A673 (cell line): Measurements from ENCODE around the gene C3orf70. TPM values are rescaled to one million over a fixed set of nuclear protein-coding genes. Genes with fewer than 3 reads are reported as not detected.

Source experiments
- BruUV-seq: library from RNA; stranded (reverse); fragments of 400-500 nt; replicated peaks from 2 replicates; lab custom pipeline; 2021; lab: Mats Ljungman, UMichigan
- CTCF ChIA-PET: fragments of 300-600 bp; sonication (Branson Sonifier 250); formaldehyde crosslinking; loops from one replicate; lab custom pipeline; 2022; ENCODE audit warnings: antibody characterized with exemption; lab: Charles Lee
- POLR2A ChIA-PET: fragments of 300-600 bp; sonication (Branson Sonifier 250); formaldehyde crosslinking; loops from one replicate; lab custom pipeline; 2022; ENCODE audit warnings: antibody characterized with exemption; ENCODE audit not compliant: low non-redundant PET; lab: Charles Lee
- DNase-seq: peaks from one replicate; pipeline ENCODE4 v3.0.0-alpha.2; 2015; ENCODE audit warnings: low spot score
- H3K27ac ChIP-seq: fragments of 200-600 bp; sonication (generic); 2 replicates; pipeline ENCODE4 v1.5.1; 2016; ENCODE audit warnings: mixed run types, low read depth, mild to moderate bottlenecking, mixed read lengths, antibody characterized with exemption, low read length; ENCODE audit not compliant: poor library complexity, severe bottlenecking
- H3K27me3 ChIP-seq: fragments of 200-600 bp; sonication (generic); replicated peaks from 2 replicates; pipeline ENCODE4 v1.6.1; 2017; ENCODE audit warnings: mixed run types, low read depth, mild to moderate bottlenecking, mixed read lengths, antibody characterized with exemption, low read length; ENCODE audit not compliant: insufficient read depth, poor library complexity
- H3K36me3 ChIP-seq: fragments of 200-600 bp; sonication (generic); 2 replicates; pipeline ENCODE4 v1.6.1; 2016; ENCODE audit warnings: mixed run types, mild to moderate bottlenecking, mixed read lengths, antibody characterized with exemption, low read length; ENCODE audit not compliant: insufficient read depth, poor library complexity, severe bottlenecking
- H3K4me1 ChIP-seq: fragments of 200-600 bp; sonication (generic); 2 replicates; pipeline ENCODE4 v1.6.1; 2017; ENCODE audit warnings: mixed run types, mild to moderate bottlenecking, mixed read lengths, antibody characterized with exemption, low read length; ENCODE audit not compliant: insufficient read depth, poor library complexity, severe bottlenecking
- H3K4me3 ChIP-seq: fragments of 200-600 bp; sonication (generic); 2 replicates; pipeline ENCODE4 v1.5.1; 2016; ENCODE audit warnings: low read depth, mixed run types, mild to moderate bottlenecking, mixed read lengths, low read length; ENCODE audit not compliant: poor library complexity, severe bottlenecking
- H3K9me3 ChIP-seq: fragments of 200-600 bp; sonication (generic); 2 replicates; pipeline ENCODE4 v1.6.1; 2016; ENCODE audit warnings: mixed run types, low read depth, mild to moderate bottlenecking, mixed read lengths, antibody characterized with exemption, low read length; ENCODE audit not compliant: poor library complexity, severe bottlenecking
- CTCF ChIP-seq: fragments of 300-800, 200-600 bp; sonication (generic); conservative IDR thresholded peaks from 2 replicates; pipeline ENCODE4 v1.5.1; 2017; ENCODE audit warnings: low read depth, mild to moderate bottlenecking, antibody characterized with exemption, low read length, moderate library complexity, mixed read lengths
- EZH2 ChIP-seq: fragments of 200-600 bp; sonication (generic); IDR thresholded peaks from 2 replicates; pipeline ENCODE4 v1.6.1; 2017; ENCODE audit warnings: borderline replicate concordance, low read depth, mild to moderate bottlenecking, mixed read lengths, antibody characterized with exemption, low read length; ENCODE audit not compliant: poor library complexity, severe bottlenecking
- intact Hi-C: fragments of 100-400 bp; cut with micrococcal nuclease; formaldehyde crosslinking; loops from one replicate; pipeline ENCODE4 v1.10.0; 2022; ENCODE audit not compliant: unreplicated experiment
- total RNA-seq: library from RNA; stranded (reverse); gene quantifications from 2 replicates; pipeline ENCODE4 v1.2.3, GENCODE V29; 2021

Gene C3orf70
- total RNA-seq, 1 experiment from 2014 or later, result 0.26 TPM

DNA sequence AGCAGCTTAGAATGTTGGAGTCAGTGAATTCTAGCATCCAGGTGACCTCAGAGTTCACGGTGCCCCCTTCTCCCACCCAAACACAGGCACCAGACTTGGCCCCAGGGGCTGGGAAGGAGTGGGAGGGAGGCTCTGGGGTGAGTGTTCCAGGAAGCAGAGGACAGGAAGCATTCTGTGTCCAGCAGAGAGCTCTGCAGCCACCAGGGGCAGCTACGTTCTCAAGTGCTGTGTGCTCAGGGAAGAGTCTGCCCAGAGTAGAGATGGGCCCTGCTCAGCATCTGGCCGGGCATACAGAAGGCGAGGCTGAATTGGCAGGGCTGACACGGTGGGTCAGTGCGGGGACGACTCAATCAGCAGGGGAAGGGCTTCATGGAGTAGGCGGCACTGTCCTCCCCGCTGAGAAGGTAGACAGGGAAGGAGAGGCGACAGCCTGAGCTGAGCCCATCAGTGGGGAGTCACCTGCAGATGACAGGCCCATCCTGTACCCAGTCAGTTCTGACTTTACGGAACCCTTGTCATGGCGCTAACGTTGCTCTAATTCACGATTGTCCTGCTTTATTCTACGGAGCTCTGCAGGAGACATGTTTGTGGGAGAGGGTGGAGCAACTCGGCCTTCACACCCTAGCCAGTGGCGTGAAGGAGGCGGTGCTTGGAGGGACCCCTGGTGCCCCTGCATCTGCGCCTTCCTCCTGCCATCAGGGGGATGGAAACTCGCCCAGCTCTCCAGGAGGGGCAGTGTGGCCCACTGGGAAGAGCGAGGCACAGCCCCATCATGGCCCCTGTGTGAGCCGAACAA lies 82.2 kb downstream of the C3orf70 start:
- Histone ChIP-seq H3K36me3 (no peaks in the 10 kb centered on the region), H3K4me3 (no peak overlapping the region), H3K9me3 (no peaks in the 10 kb centered on the region), H3K27ac (no peak overlapping the region), H3K27me3 (no peaks in the 10 kb centered on the region), H3K4me1 (no peaks in the 10 kb centered on the region)
- ChIA-PET CTCF (no interaction called here), POLR2A (no interaction called here)
- TF ChIP-seq EZH2 (no peak), CTCF (no peak)
- intact Hi-C loops, result no loop called here
- peak; percentile 12 for DNase-seq
- no TSS peak for BruUV-seq

DNA sequence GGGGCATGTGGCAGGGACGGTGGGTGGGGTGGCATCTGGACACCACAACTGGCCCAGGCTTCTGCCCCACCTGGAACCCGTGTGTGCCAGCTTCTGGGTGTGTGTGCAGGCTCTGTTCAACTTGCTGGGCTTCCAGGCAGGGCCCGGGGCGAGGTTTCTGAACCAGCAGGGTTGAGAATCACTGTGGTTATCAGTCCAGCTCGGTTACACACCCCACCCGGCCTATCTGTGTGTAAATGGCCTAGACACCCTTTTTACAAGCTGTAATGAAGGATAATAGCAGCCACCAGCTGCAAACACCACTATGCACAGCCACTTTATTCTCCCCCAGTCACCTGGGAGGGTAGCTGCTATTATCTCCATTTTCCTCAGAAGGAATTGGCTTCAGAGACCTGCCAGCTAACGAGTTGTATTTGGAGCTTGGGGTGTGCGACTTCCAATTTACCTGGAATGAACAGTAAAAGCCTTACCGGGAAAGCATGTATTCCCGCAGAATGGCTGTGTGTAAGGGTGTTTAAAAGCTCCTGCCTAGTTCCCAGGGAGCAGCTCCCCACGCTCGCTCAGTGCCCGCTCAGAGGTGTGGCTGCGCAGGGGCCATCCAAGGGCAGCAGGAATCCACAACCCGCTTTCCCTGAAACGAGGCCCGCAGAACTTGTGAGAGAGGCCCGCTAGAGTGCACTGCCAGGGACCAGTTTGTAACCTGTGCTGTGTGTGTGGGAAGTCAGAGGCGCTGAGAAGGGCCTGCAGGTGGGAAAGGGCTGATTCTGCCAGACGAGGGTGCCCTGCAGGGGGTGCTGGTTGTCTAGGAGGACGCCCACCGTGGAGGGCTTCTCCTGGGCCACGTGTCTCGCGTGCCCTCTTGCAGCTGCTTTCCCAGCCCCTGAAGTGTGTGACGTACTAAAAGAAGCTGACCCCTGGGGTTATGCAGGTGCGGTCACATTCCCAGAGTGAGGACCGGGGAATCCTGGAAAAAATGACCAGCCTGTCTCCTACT lies 83.5 kb downstream of the C3orf70 start:
- no peak overlapping the region for H3K27ac ChIP-seq
- H3K27me3 ChIP-seq, result no peaks in the 10 kb centered on the region
- POLR2A ChIA-PET, result no interaction called here
- intact Hi-C loops, result no loop called here
- H3K4me3 ChIP-seq, result no peak overlapping the region
- no peaks in the 10 kb centered on the region for H3K36me3 ChIP-seq
- CTCF ChIA-PET, result interaction anchor here (0.6 kb wide), 1 partner anchor 146 kb away, joined by 4 read pairs; no protein-coding TSS in a partner anchor
- no TSS peak for BruUV-seq
- DNase-seq, result no peak
- TF ChIP-seq EZH2 (no peak), CTCF (peak; percentile 29; the same call in 1 of the 2 replicates)
- no peaks in the 10 kb centered on the region for H3K4me1 ChIP-seq
- H3K9me3 ChIP-seq, result no peaks in the 10 kb centered on the region

DNA sequence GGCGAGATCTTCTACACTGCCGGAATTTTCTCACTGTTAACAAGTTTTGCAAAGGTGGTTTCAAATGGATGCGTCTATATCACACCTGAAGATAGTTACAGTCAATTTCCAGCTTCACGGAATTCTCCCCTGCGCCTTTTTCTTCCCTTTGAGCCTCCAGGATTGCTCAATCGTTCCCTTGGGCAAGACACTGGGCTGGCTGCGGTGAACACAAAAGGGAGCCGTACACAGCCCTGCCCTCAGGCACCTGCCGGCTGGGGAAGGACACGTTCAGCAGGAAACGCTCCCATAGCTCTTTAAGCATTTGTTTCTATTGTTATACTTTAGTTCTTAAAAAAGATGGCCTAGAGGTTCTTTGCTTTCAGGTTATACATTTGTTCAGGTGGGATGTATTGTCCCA lies 85.7 kb downstream of the C3orf70 start:
- DNase-seq, result no peak
- H3K27ac ChIP-seq, result no peak overlapping the region
- no peaks in the 10 kb centered on the region for H3K4me1 ChIP-seq
- H3K36me3 ChIP-seq, result no peaks in the 10 kb centered on the region
- POLR2A ChIA-PET, result no interaction called here
- no peak overlapping the region for H3K4me3 ChIP-seq
- CTCF ChIA-PET, result no interaction called here
- intact Hi-C loops, result no loop called here
- no peaks in the 10 kb centered on the region for H3K9me3 ChIP-seq
- no peak for TF ChIP-seq EZH2
- TF ChIP-seq CTCF, result no peak
- no peaks in the 10 kb centered on the region for H3K27me3 ChIP-seq
- no TSS peak for BruUV-seq
